H1 (cell line): ENCODE data around the gene MAPK8IP3. TPM values are rescaled to one million over a fixed set of nuclear protein-coding genes. Genes with fewer than 3 reads are reported as not detected.

ENCODE experiments used
- CTCF ChIA-PET: fragments of 300-600 bp; sonication (Branson Sonifier 250); formaldehyde crosslinking; loops from one replicate; lab custom pipeline; 2021; ENCODE audit not compliant: partially characterized antibody; lab: Charles Lee
- POLR2A ChIA-PET: fragments of 300-600 bp; sonication (Branson Sonifier 250); formaldehyde crosslinking; loops from one replicate; lab custom pipeline; 2021; ENCODE audit warnings: inconsistent platforms; ENCODE audit not compliant: partially characterized antibody; lab: Charles Lee
- DNase-seq, 2 experiments: peaks; one replicate each; pipeline versions ENCODE4 v3.0.0 to v3.0.0-alpha.2; 2010 to 2022; ENCODE audit warnings: low spot score in 2 of 2, low read depth in 1 of 2, mixed read lengths in 1 of 2
- FAIRE-seq: peaks from 2 replicates; lab custom pipeline; 2011; peaks lifted over from hg19 to GRCh38; lab: Jason Lieb, UNC
- H2AFZ ChIP-seq: 2 replicates; pipeline ENCODE4 v1.8.1; 2012; ENCODE audit warnings: low read length, inconsistent platforms
- H2AK5ac ChIP-seq: 2 replicates; pipeline ENCODE4 v1.6.1; 2013; ENCODE audit warnings: low read depth, low read length
- H2BK120ac ChIP-seq: replicated peaks from 2 replicates; pipeline ENCODE3; 2013; ENCODE audit warnings: low read depth, low read length, inconsistent platforms
- H2BK12ac ChIP-seq: 2 replicates; pipeline ENCODE4 v1.6.1; 2013; ENCODE audit warnings: low read depth, low read length
- H2BK15ac ChIP-seq: 2 replicates; pipeline ENCODE4 v1.6.1; 2013; ENCODE audit warnings: low read length
- H2BK20ac ChIP-seq: 2 replicates; pipeline ENCODE4 v1.6.1; 2013; ENCODE audit warnings: low read length
- H2BK5ac ChIP-seq: 2 replicates; pipeline ENCODE4 v1.6.1; 2013; ENCODE audit warnings: low read depth, low read length
- H3K14ac ChIP-seq: 2 replicates; pipeline ENCODE4 v1.6.1; 2013; ENCODE audit warnings: inconsistent platforms; ENCODE audit not compliant: insufficient read length
- H3K18ac ChIP-seq: 2 replicates; pipeline ENCODE4 v1.6.1; 2013; ENCODE audit warnings: low read length; ENCODE audit errors: extremely low read depth
- H3K23ac ChIP-seq: 2 replicates; pipeline ENCODE4 v1.6.1; 2013; ENCODE audit warnings: inconsistent platforms; ENCODE audit not compliant: insufficient read length
- H3K23me2 ChIP-seq: 2 replicates; pipeline ENCODE4 v1.6.1; 2013; ENCODE audit warnings: low read depth, low read length
- H3K27ac ChIP-seq: 2 replicates; pipeline ENCODE4 v1.6.1; 2011; ENCODE audit warnings: low read depth, low read length, inconsistent platforms
- H3K27me3 ChIP-seq, 4 experiments: replicated peaks in 1 of 4; 1 replicate in 1 of 4; 2 replicates in 3 of 4; pipeline versions ENCODE4 v1.6.1 to v1.8.1; 2011 to 2013; ENCODE audit warnings: low read length in 3 of 4, mild to moderate bottlenecking in 3 of 4, inconsistent platforms in 2 of 4, mixed read lengths in 2 of 4, moderate library complexity in 1 of 4; ENCODE audit not compliant: control insufficient read depth in 3 of 4, insufficient read depth in 3 of 4; ENCODE audit errors: extremely low read depth in 1 of 4
- H3K36me3 ChIP-seq, 4 experiments: 2 replicates each; pipeline versions ENCODE4 v1.6.1 to v1.8.1; 2011 to 2013; ENCODE audit warnings: mild to moderate bottlenecking in 4 of 4, low read length in 3 of 4, moderate library complexity in 2 of 4, control low read depth in 1 of 4, inconsistent platforms in 1 of 4; ENCODE audit not compliant: insufficient read depth in 4 of 4, control insufficient read depth in 2 of 4
- H3K4ac ChIP-seq: replicated peaks from 2 replicates; pipeline ENCODE3; 2013; ENCODE audit warnings: low read length, low read depth, mixed read lengths, inconsistent platforms; ENCODE audit not compliant: insufficient read length
- H3K4me1 ChIP-seq, 4 experiments: replicated peaks in 1 of 4; 1 replicate in 1 of 4; 2 replicates in 3 of 4; pipeline versions ENCODE4 v1.6.1 to v1.8.1; 2011 to 2013; ENCODE audit warnings: low read length in 3 of 4, inconsistent platforms in 2 of 4, mixed read lengths in 1 of 4; ENCODE audit not compliant: insufficient read depth in 4 of 4, control insufficient read depth in 3 of 4
- H3K4me2 ChIP-seq, 2 experiments: 2 replicates each; pipeline versions ENCODE4 v1.6.1 to v1.8.1; 2011 to 2013; ENCODE audit warnings: low read depth in 2 of 2, low read length in 2 of 2, control low read depth in 1 of 2, inconsistent platforms in 1 of 2, mild to moderate bottlenecking in 1 of 2; ENCODE audit not compliant: insufficient read depth in 1 of 2
- H3K4me3 ChIP-seq, 4 experiments: fragments of 200-600, 300-600 bp in 1 of 4; sonication (generic), shearing (Covaris generic), sonication (Bioruptor Twin) in 1 of 4; 2 replicates each; pipeline versions ENCODE4 v1.5.1 to v1.8.1; 2011 to 2016; ENCODE audit warnings: low read length in 4 of 4, low read depth in 3 of 4, control low read depth in 2 of 4, inconsistent platforms in 2 of 4, mild to moderate bottlenecking in 2 of 4, mixed read lengths in 1 of 4, moderate library complexity in 1 of 4; ENCODE audit not compliant: insufficient read depth in 2 of 4; ENCODE audit errors: extremely low read depth in 1 of 4
- H3K56ac ChIP-seq: replicated peaks from 2 replicates; pipeline ENCODE3; 2013; ENCODE audit warnings: low read depth, mild to moderate bottlenecking, mixed read lengths, low read length, inconsistent platforms; ENCODE audit not compliant: insufficient read length
- H3K79me1 ChIP-seq: 2 replicates; pipeline ENCODE4 v1.6.1; 2013; ENCODE audit warnings: low read depth, low read length, control low read depth
- H3K79me2 ChIP-seq, 2 experiments: 2 replicates each; pipeline versions ENCODE4 v1.6.1 to v1.8.1; 2012 to 2013; ENCODE audit warnings: low read length in 2 of 2, mild to moderate bottlenecking in 2 of 2, inconsistent platforms in 1 of 2; ENCODE audit not compliant: insufficient read depth in 2 of 2, control insufficient read depth in 1 of 2
- H3K9ac ChIP-seq, 4 experiments: replicated peaks in 1 of 4; 1 replicate in 1 of 4; 2 replicates in 3 of 4; pipeline versions ENCODE4 v1.6.1 to v1.8.1; 2011 to 2013; ENCODE audit warnings: low read depth in 3 of 4, low read length in 3 of 4, control low read depth in 2 of 4, mild to moderate bottlenecking in 2 of 4, moderate library complexity in 2 of 4, inconsistent platforms in 1 of 4; ENCODE audit errors: extremely low read depth in 1 of 4
- H3K9me3 ChIP-seq, 2 experiments: 2 replicates each; pipeline versions ENCODE4 v1.6.1 to v1.8.1; 2012 to 2013; ENCODE audit warnings: mild to moderate bottlenecking in 2 of 2, moderate library complexity in 2 of 2, control low read depth in 1 of 2, inconsistent platforms in 1 of 2, low read depth in 1 of 2, low read length in 1 of 2, mixed read lengths in 1 of 2; ENCODE audit not compliant: insufficient read depth in 2 of 2
- H4K20me1 ChIP-seq, 2 experiments: replicated peaks in 1 of 2; 2 replicates each; pipeline versions ENCODE3 to v1.8.1; 2011 to 2013; ENCODE audit warnings: inconsistent platforms in 2 of 2, low read length in 2 of 2, mild to moderate bottlenecking in 1 of 2; ENCODE audit not compliant: insufficient read depth in 2 of 2, control insufficient read depth in 1 of 2
- H4K5ac ChIP-seq: 2 replicates; pipeline ENCODE4 v1.6.1; 2013; ENCODE audit warnings: low read length, low read depth, mixed read lengths, inconsistent platforms; ENCODE audit not compliant: insufficient read length
- H4K8ac ChIP-seq: 2 replicates; pipeline ENCODE4 v1.8.0; 2013; ENCODE audit warnings: mild to moderate bottlenecking, moderate library complexity, low read length, inconsistent platforms; ENCODE audit not compliant: insufficient read depth; ENCODE audit errors: extremely low read depth
- H4K91ac ChIP-seq: replicated peaks from 2 replicates; pipeline ENCODE3; 2013; ENCODE audit warnings: low read length, mixed read lengths, inconsistent platforms; ENCODE audit not compliant: insufficient read length
- ASH2L ChIP-seq: fragments of 200-600, 300-600 bp; sonication (generic); IDR thresholded peaks from one replicate; pipeline ENCODE4 v1.7.1; 2017; ENCODE audit warnings: low read length
- KDM5A ChIP-seq: fragments of 200-600 bp; IDR thresholded peaks from 2 replicates; pipeline ENCODE4 v1.7.1; 2012; ENCODE audit warnings: mild to moderate bottlenecking, low read length, inconsistent platforms, mixed read lengths
- POLR2AphosphoS5 ChIP-seq: IDR thresholded peaks from 2 replicates; pipeline ENCODE4 v1.6.1; 2011; ENCODE audit warnings: low read depth, low read length
- RNF2 ChIP-seq: fragments of 200-900, 300-1000 bp; sonication (generic); IDR thresholded peaks from 2 replicates; pipeline ENCODE4 v1.7.1; 2016; ENCODE audit warnings: borderline replicate concordance, low read depth, mild to moderate bottlenecking, antibody characterized with exemption, low read length; ENCODE audit not compliant: poor library complexity, severe bottlenecking; ENCODE audit errors: missing control alignments
- SP4 ChIP-seq: IDR thresholded peaks from 2 replicates; pipeline ENCODE4 v1.6.1; 2012; ENCODE audit warnings: low read length, inconsistent platforms
- TAF7 ChIP-seq: optimal IDR thresholded peaks from 2 replicates; pipeline ENCODE3; 2011; ENCODE audit warnings: low read depth, mild to moderate bottlenecking, inconsistent platforms, low read length, moderate library complexity, borderline replicate concordance
- ZNF274 ChIP-seq: IDR thresholded peaks from 2 replicates; pipeline ENCODE4 v1.7.0; 2012; ENCODE audit warnings: low read length, borderline replicate concordance; ENCODE audit errors: extremely low read depth
- WGBS, 2 experiments: shearing (Covaris generic) in 1 of 2; methylation state at CpG; one replicate each; pipeline versions ENCODE4 v1.1.6 to v1.1.7; 2013 to 2015; ENCODE audit warnings: low lambda C conversion rate in 2 of 2, mixed read lengths in 2 of 2, inconsistent platforms in 1 of 2, low coverage in 1 of 2, missing lambda C conversion rate in 1 of 2; ENCODE audit not compliant: insufficient replicate concordance in 2 of 2, insufficient coverage in 1 of 2, insufficient read length in 1 of 2; ENCODE audit errors: extremely low coverage in 1 of 2, missing lambda C conversion rate in 1 of 2; 5-methylcytosine and 5-hydroxymethylcytosine counted together
- polyA plus RNA-seq, 7 experiments: library from polyadenylated mRNA; depleted of rRNA in 3 of 7; stranded (reverse) in 5 of 7; unstranded in 2 of 7; fragments of >200 nt in 5 of 7; fragments of 200-250 nt in 2 of 7; gene quantifications; 1 replicate in 5 of 7; 2 replicates in 1 of 7; 4 replicates in 1 of 7; pipeline versions ENCODE4 v1.2.1 to v1.2.3, GENCODE V29; 2011 to 2013; ENCODE audit warnings: missing spikeins in 2 of 7, mixed read lengths in 2 of 7
- total RNA-seq: library from RNA; stranded (reverse); fragmentation: NEBNext Ultra II Directional; extraction: Animal tissue kit (Norgen Biotek cat#: 25700); gene quantifications from 2 replicates; pipeline ENCODE4 v1.2.1, GENCODE V29; 2021

The MAPK8IP3 gene
- total and polyA plus RNA-seq, 2 of the 8 experiments (the other 6 are each of a cell fraction or from before 2014, with no cell fraction given): 16.9 to 43.4 TPM

- Histone ChIP-seq H3K56ac (no peak overlapping the region), H3K4me1 (no peaks in the 10 kb centered on the region), H4K5ac (no peak overlapping the region), H3K23ac (no peak overlapping the region), H3K23me2 (no peaks in the 10 kb centered on the region), H2AK5ac (no peak overlapping the region), H3K27ac (no peak overlapping the region), H3K4ac (no peak overlapping the region), H2AFZ (no peak overlapping the region), H3K9ac (no peak overlapping the region), H3K79me1 (no peaks in the 10 kb centered on the region; the same call in 1 of the 2 replicates), H3K36me3 (peaks cover 26 to 81% (median 68%) of the 10 kb centered on the region in 4 experiments), H4K91ac (no peak overlapping the region), H3K9me3 (no peaks in the 10 kb centered on the region), H2BK12ac (no peak overlapping the region), H3K14ac (no peak overlapping the region), H4K20me1 (peaks cover 3 to 5% of the 10 kb centered on the region in 2 experiments), H4K8ac (no peak overlapping the region), H3K4me2 (no peak overlapping the region), H3K4me3 (no peak overlapping the region), H2BK20ac (no peak overlapping the region), H3K18ac (no peak overlapping the region), H2BK15ac (no peak overlapping the region), H3K27me3 (no peaks in the 10 kb centered on the region; a peak in 1 of 7 replicates), H2BK120ac (no peak overlapping the region), H3K79me2 (no peaks in the 10 kb centered on the region), H2BK5ac (no peak overlapping the region)
- CTCF ChIA-PET: interaction anchor here (0.5 to 1.5 kb wide), 2 partner anchors 19 to 60 kb away, joined by 3 to 4 read pairs; no protein-coding TSS in a partner anchor
- FAIRE-seq (no peak), DNase-seq (no peak)
- 91% methylated on average over 14 of the region's 14 CpGs; no CpG with 5 or more reads in 1 of the 2 experiments for WGBS, 2 experiments
- POLR2A ChIA-PET: interaction anchor here (1.6 kb wide), 1 partner anchor 12 kb away, joined by 4 read pairs; no protein-coding TSS in a partner anchor
- TF ChIP-seq ZNF274: no peak
- TF ChIP-seq SP4: no peak
- no peak for TF ChIP-seq KDM5A
- no peak for TF ChIP-seq POLR2AphosphoS5
- TF ChIP-seq ASH2L: no peak
- TF ChIP-seq TAF7: no peak
- no peak for TF ChIP-seq RNF2
Measured at GRCh38 chr16:1667916-1668315, 38.1 kb upstream of the MAPK8IP3 start.
